ENCODE data around the gene PCSK5. TPM values are rescaled to one million over a fixed set of nuclear protein-coding genes. Genes with fewer than 3 reads are reported as not detected.

PCSK5 gene
- polyA plus RNA-seq, 1 experiment: 1.6 TPM

DNA sequence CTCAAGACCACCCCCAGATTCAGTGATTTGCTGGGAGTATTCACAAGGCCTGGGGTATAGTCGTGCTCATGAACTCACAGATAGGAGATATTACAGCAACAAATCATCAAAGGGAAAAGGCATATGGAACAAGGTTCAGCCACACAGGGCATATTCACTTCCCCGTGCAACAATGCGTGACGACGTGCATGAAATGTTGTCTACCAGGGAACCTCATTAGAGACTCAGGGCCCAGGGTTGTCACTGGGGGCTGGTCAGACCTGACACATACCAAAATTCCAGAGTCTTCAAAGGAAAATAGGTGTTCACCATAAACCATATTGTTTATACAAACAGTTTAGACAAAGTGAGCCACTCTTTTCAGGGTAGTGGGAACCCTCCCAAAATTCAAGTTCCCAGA, 291.3 kb downstream of the PCSK5 start:
- Histone ChIP-seq H3K27ac (ENCODE audit: low read depth, low read length) (no peak overlapping the region), H3K4me3 (ENCODE audit: low read depth, low read length) (no peak overlapping the region), H3K27me3 (ENCODE audit: control insufficient read depth, insufficient read depth, low read length) (no peaks in the 10 kb centered on the region), H3K9me3 (ENCODE audit: control insufficient read depth, insufficient read depth, low read length) (no peaks in the 10 kb centered on the region)
- ChIA-PET POLR2A (interaction anchor here (0.5 to 1.8 kb wide), 3 partner anchors 19 to 72 kb away, joined by 4 to 8 read pairs (median 5); no protein-coding TSS in a partner anchor), CTCF (no interaction called here)
- DNase-seq (ENCODE audit: low read depth, low spot score): no peak
- TF ChIP-seq, protein P1, sequence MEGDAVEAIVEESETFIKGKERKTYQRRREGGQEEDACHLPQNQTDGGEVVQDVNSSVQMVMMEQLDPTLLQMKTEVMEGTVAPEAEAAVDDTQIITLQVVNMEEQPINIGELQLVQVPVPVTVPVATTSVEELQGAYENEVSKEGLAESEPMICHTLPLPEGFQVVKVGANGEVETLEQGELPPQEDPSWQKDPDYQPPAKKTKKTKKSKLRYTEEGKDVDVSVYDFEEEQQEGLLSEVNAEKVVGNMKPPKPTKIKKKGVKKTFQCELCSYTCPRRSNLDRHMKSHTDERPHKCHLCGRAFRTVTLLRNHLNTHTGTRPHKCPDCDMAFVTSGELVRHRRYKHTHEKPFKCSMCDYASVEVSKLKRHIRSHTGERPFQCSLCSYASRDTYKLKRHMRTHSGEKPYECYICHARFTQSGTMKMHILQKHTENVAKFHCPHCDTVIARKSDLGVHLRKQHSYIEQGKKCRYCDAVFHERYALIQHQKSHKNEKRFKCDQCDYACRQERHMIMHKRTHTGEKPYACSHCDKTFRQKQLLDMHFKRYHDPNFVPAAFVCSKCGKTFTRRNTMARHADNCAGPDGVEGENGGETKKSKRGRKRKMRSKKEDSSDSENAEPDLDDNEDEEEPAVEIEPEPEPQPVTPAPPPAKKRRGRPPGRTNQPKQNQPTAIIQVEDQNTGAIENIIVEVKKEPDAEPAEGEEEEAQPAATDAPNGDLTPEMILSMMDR (IDR thresholded peaks at IDR 0.05; ENCODE audit: low read depth, low read length): no peak

DNA sequence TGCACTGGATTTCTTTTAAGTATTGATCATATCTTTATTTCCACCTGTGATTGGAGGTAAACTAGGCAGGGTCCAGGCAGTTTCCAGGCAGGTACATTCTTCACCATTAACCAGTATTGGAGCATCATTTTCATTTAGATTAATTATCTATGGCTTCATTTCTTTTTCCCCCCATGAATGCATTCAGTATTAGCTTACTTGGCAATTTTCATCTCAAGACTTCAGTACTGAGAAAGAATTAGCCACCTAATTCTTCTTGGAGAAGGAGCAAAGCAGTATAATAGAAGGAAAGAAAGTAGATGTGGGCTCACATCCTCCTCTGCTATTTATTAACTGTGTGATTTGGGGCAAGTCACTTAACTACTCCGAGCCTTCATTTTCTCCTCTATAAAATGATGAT, 295.0 kb downstream of the PCSK5 start:
- Histone ChIP-seq H3K9me3 (ENCODE audit: control insufficient read depth, insufficient read depth, low read length) (no peaks in the 10 kb centered on the region), H3K27ac (ENCODE audit: low read depth, low read length) (no peak overlapping the region), H3K4me3 (ENCODE audit: low read depth, low read length) (no peak overlapping the region), H3K27me3 (ENCODE audit: control insufficient read depth, insufficient read depth, low read length) (no peaks in the 10 kb centered on the region)
- TF ChIP-seq, protein P1 (IDR thresholded peaks at IDR 0.05; ENCODE audit: low read depth, low read length): no peak
- ChIA-PET CTCF (no interaction called here), POLR2A (no interaction called here)
- no peak for DNase-seq (ENCODE audit: low read depth, low spot score)

DNA sequence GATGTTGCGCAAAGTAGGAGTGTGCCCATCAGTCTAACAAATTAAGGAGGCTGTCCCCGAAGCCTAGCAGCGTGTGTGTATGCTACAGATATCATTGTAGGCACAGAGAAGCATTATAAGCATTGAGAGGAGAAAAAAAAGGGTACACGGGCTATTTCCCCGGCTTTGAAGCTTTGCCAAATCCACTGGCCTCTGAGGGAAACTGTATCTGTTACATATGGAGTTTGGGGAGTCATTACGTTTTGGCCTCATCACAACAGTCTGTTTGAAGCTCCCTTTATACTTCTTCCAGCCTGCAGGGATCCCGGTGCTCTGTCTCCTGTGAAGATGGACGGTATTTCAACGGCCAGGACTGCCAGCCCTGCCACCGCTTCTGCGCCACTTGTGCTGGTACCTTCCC, 297.8 kb downstream of the PCSK5 start:
- H3K27ac ChIP-seq (ENCODE audit: low read depth, low read length): no peak overlapping the region
- ChIA-PET CTCF (no interaction called here), POLR2A (no interaction called here)
- no peak overlapping the region for H3K4me3 ChIP-seq (ENCODE audit: low read depth, low read length)
- TF ChIP-seq, protein P1 (IDR thresholded peaks at IDR 0.05; ENCODE audit: low read depth, low read length): no peak
- no peak for DNase-seq (ENCODE audit: low read depth, low spot score)
- no peaks in the 10 kb centered on the region for H3K27me3 ChIP-seq (ENCODE audit: control insufficient read depth, insufficient read depth, low read length)
- no peaks in the 10 kb centered on the region for H3K9me3 ChIP-seq (ENCODE audit: control insufficient read depth, insufficient read depth, low read length)

DNA sequence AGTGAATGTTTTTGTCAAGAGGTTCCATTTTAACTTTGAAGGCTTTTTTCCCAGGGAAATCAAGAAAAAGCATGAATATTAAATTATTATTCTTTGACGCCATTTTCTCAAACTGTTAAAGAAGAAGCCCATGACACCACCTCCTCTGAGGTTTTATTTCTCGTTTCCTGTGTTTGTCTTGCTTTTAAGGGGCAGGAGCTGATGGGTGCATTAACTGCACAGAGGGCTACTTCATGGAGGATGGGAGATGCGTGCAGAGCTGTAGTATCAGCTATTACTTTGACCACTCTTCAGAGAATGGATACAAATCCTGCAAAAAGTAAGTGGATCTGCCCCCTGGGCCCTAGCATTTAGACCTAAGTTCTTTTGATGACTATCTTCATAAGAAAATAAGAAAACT, 298.4 kb downstream of the PCSK5 start:
- Histone ChIP-seq H3K27ac (ENCODE audit: low read depth, low read length) (no peak overlapping the region), H3K4me3 (ENCODE audit: low read depth, low read length) (no peak overlapping the region), H3K27me3 (ENCODE audit: control insufficient read depth, insufficient read depth, low read length) (no peaks in the 10 kb centered on the region), H3K9me3 (ENCODE audit: control insufficient read depth, insufficient read depth, low read length) (no peaks in the 10 kb centered on the region)
- TF ChIP-seq, protein P1 (IDR thresholded peaks at IDR 0.05; ENCODE audit: low read depth, low read length): no peak
- no peak for DNase-seq (ENCODE audit: low read depth, low spot score)
- CTCF ChIA-PET: interaction anchor here (0.8 kb wide), 1 partner anchor 10 kb away, joined by 3 read pairs; no protein-coding TSS in a partner anchor
- POLR2A ChIA-PET: no interaction called here

DNA sequence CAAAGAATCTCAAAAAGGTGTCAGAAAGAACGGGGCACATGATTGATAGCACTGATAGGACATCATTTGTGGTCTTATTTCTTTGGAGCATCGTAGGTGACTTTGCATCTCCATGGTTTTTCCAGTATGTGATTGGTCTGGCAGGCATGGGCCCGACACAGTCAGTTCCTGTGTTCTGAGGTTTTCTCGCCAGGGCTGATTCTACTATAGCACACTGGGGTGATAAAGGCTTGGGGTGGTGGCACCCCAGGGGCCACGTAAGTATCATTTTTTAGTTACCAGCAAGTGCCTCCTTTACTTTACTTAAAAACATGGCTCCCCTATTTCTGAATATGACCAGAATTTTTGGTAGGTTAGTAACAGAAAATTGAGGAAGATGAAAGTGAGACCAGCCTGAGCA, 301.0 kb downstream of the PCSK5 start:
- Histone ChIP-seq H3K27ac (ENCODE audit: low read depth, low read length) (no peak overlapping the region), H3K27me3 (ENCODE audit: control insufficient read depth, insufficient read depth, low read length) (no peaks in the 10 kb centered on the region), H3K4me3 (ENCODE audit: low read depth, low read length) (no peak overlapping the region), H3K9me3 (ENCODE audit: control insufficient read depth, insufficient read depth, low read length) (no peaks in the 10 kb centered on the region)
- DNase-seq (ENCODE audit: low read depth, low spot score): no peak
- POLR2A ChIA-PET: no interaction called here
- TF ChIP-seq, protein P1 (IDR thresholded peaks at IDR 0.05; ENCODE audit: low read depth, low read length): no peak
- CTCF ChIA-PET: no interaction called here
